IMR-90 (cell line): ENCODE results near the gene CASKIN1. TPM values are rescaled to one million over a fixed set of nuclear protein-coding genes. Genes with fewer than 3 reads are reported as not detected.
"Not testable (repeated sequence)": the region's sequence is repeated elsewhere in the genome, so short reads cannot be mapped to it uniquely, and the experiment has no call there.

Experiments used
- ATAC-seq: fragments of 200-7000 bp; cut with Tn5 transposase; 2 replicates; pipeline ENCODE4 v1.9.1; 2020; ENCODE audit warnings: low read depth, mild to moderate bottlenecking, moderate library complexity
- BruUV-seq: library from RNA; stranded (reverse); fragments of 400-500 nt; replicated peaks from 2 replicates; lab custom pipeline; 2021; lab: Mats Ljungman, UMichigan
- CTCF ChIA-PET: fragments of 300-600 bp; formaldehyde crosslinking; extraction: SDS; loops from one replicate; lab custom pipeline; 2021; ENCODE audit warnings: antibody characterized with exemption; lab: Yijun Ruan, JAX
- POLR2A ChIA-PET: fragments of 300-600 bp; sonication (Branson Sonifier 250); formaldehyde crosslinking; loops from one replicate; lab custom pipeline; 2022; ENCODE audit warnings: antibody characterized with exemption; ENCODE audit not compliant: unreplicated experiment; lab: Charles Lee
- DNase-seq: peaks from one replicate; pipeline ENCODE4 v3.0.0; 2013
- H2AFZ ChIP-seq: replicated peaks from 2 replicates; pipeline ENCODE3; 2013; ENCODE audit warnings: low read length, mild to moderate bottlenecking; ENCODE audit not compliant: poor library complexity
- H2AK5ac ChIP-seq: 2 replicates; pipeline ENCODE4 v1.6.1; 2013; ENCODE audit warnings: low read depth, low read length, inconsistent platforms
- H2AK9ac ChIP-seq: replicated peaks from 2 replicates; pipeline ENCODE3; 2013; ENCODE audit warnings: mild to moderate bottlenecking, low read depth, low read length, moderate library complexity; ENCODE audit not compliant: poor library complexity
- H2BK120ac ChIP-seq: 2 replicates; pipeline ENCODE4 v1.6.1; 2013; ENCODE audit warnings: low read depth, low read length, inconsistent platforms
- H2BK15ac ChIP-seq: 3 replicates; pipeline ENCODE4 v1.6.1; 2013; ENCODE audit warnings: low read depth, low read length, inconsistent platforms
- H2BK20ac ChIP-seq: 2 replicates; pipeline ENCODE4 v1.6.1; 2013; ENCODE audit warnings: low read depth, mild to moderate bottlenecking, inconsistent platforms, low read length, moderate library complexity
- H2BK5ac ChIP-seq: 2 replicates; pipeline ENCODE4 v1.6.1; 2013; ENCODE audit warnings: mild to moderate bottlenecking, low read depth, low read length, inconsistent platforms; ENCODE audit not compliant: poor library complexity, severe bottlenecking
- H3K14ac ChIP-seq: replicated peaks from 2 replicates; pipeline ENCODE4 v1.6.1; 2013; ENCODE audit warnings: low read depth, low read length, inconsistent platforms
- H3K18ac ChIP-seq: 2 replicates; pipeline ENCODE4 v1.6.1; 2013; ENCODE audit warnings: low read depth, low read length, control low read depth
- H3K23ac ChIP-seq: 2 replicates; pipeline ENCODE4 v1.6.1; 2013; ENCODE audit warnings: low read depth, low read length, inconsistent platforms
- H3K27ac ChIP-seq: 2 replicates; pipeline ENCODE4 v1.5.1; 2013; ENCODE audit warnings: mild to moderate bottlenecking, control low read depth, low read length; ENCODE audit not compliant: insufficient read depth
- H3K27me3 ChIP-seq: 2 replicates; pipeline ENCODE4 v1.6.1; 2013; ENCODE audit warnings: low read length; ENCODE audit not compliant: control insufficient read depth, insufficient read depth
- H3K36me3 ChIP-seq: 2 replicates; pipeline ENCODE4 v1.6.1; 2013; ENCODE audit warnings: low read length, mixed read lengths; ENCODE audit not compliant: control insufficient read depth, insufficient read depth
- H3K4ac ChIP-seq: 2 replicates; pipeline ENCODE4 v1.6.1; 2013; ENCODE audit warnings: low read depth, low read length, inconsistent platforms
- H3K4me1 ChIP-seq: 2 replicates; pipeline ENCODE4 v1.6.1; 2013; ENCODE audit warnings: low read length, mixed read lengths; ENCODE audit not compliant: control insufficient read depth, insufficient read depth
- H3K4me2 ChIP-seq: 2 replicates; pipeline ENCODE4 v1.6.1; 2013; ENCODE audit warnings: low read depth, mild to moderate bottlenecking, control low read depth, low read length, moderate library complexity
- H3K4me3 ChIP-seq: 2 replicates; pipeline ENCODE4 v1.5.1; 2013; ENCODE audit warnings: low read depth, mild to moderate bottlenecking, control low read depth, low read length, moderate library complexity; ENCODE audit not compliant: insufficient read depth
- H3K56ac ChIP-seq: 2 replicates; pipeline ENCODE4 v1.6.1; 2013; ENCODE audit warnings: low read length, inconsistent platforms; ENCODE audit not compliant: insufficient read depth; ENCODE audit errors: extremely low read depth
- H3K79me1 ChIP-seq, 2 experiments: 2 replicates each; pipeline ENCODE4 v1.6.1; 2013; ENCODE audit warnings: low read length in 2 of 2, inconsistent platforms in 1 of 2, low read depth in 1 of 2
- H3K9ac ChIP-seq: 2 replicates; pipeline ENCODE4 v1.6.1; 2013; ENCODE audit warnings: low read depth, low read length, control low read depth
- H3K9me1 ChIP-seq: 2 replicates; pipeline ENCODE4 v1.6.1; 2013; ENCODE audit warnings: low read length, inconsistent platforms; ENCODE audit not compliant: insufficient read depth
- H3K9me3 ChIP-seq: 2 replicates; pipeline ENCODE4 v1.6.1; 2013; ENCODE audit warnings: low read length; ENCODE audit not compliant: control insufficient read depth, insufficient read depth
- H4K20me1 ChIP-seq: 2 replicates; pipeline ENCODE4 v1.6.1; 2013; ENCODE audit warnings: low read length, inconsistent platforms; ENCODE audit not compliant: insufficient read depth
- H4K5ac ChIP-seq: 2 replicates; pipeline ENCODE4 v1.6.1; 2013; ENCODE audit warnings: mild to moderate bottlenecking, low read depth, low read length, control low read depth
- H4K8ac ChIP-seq, 2 experiments: 2 replicates each; pipeline ENCODE4 v1.6.1; 2013; ENCODE audit warnings: low read depth in 2 of 2, low read length in 2 of 2, control low read depth in 1 of 2, inconsistent platforms in 1 of 2
- H4K91ac ChIP-seq: 2 replicates; pipeline ENCODE4 v1.6.1; 2013; ENCODE audit warnings: low read depth, low read length, inconsistent platforms; ENCODE audit not compliant: insufficient read depth
- WGBS, 2 experiments: methylation state at CpG; one replicate each; pipeline versions ENCODE4 v1.1.5 to v1.1.7; 2013; ENCODE audit warnings: missing lambda C conversion rate in 2 of 2; ENCODE audit not compliant: insufficient read length in 1 of 2; ENCODE audit errors: extremely low coverage in 2 of 2; 5-methylcytosine and 5-hydroxymethylcytosine counted together
- dilution Hi-C: fragments of 300-500 bp; cut with HindIII; formaldehyde crosslinking; loops from one replicate; pipeline ENCODE4 v1.14.3; 2018; ENCODE audit warnings: low sequenced_read_pairs; ENCODE audit not compliant: unreplicated experiment
- in situ Hi-C: fragments of 300-500 bp; cut with MboI; formaldehyde crosslinking; loops from 3 replicates; pipeline ENCODE4 v1.14.3; 2019; ENCODE audit warnings: low sequenced_read_pairs, inconsistent platforms, mixed read lengths
- intact Hi-C: fragments of 100-400 bp; cut with micrococcal nuclease; formaldehyde crosslinking; loops from 2 replicates; pipeline ENCODE4 v1.10.0; 2022
- polyA plus RNA-seq, 3 experiments: library from polyadenylated mRNA; depleted of rRNA; stranded (reverse); fragments of >200 nt; gene quantifications; 2 replicates each; pipeline ENCODE4 v1.2.3, GENCODE V29; 2012; ENCODE audit warnings: low replicate concordance in 1 of 3
- total RNA-seq: library from RNA; depleted of rRNA; stranded (reverse); fragments of >200 nt; gene quantifications from 2 replicates; pipeline ENCODE4 v1.2.3, GENCODE V29; 2012

CASKIN1 gene
- total and polyA plus RNA-seq, 2 of the 4 experiments (the other 2 are of a cell fraction) = 0.05 TPM; not detected in 1

DNA sequence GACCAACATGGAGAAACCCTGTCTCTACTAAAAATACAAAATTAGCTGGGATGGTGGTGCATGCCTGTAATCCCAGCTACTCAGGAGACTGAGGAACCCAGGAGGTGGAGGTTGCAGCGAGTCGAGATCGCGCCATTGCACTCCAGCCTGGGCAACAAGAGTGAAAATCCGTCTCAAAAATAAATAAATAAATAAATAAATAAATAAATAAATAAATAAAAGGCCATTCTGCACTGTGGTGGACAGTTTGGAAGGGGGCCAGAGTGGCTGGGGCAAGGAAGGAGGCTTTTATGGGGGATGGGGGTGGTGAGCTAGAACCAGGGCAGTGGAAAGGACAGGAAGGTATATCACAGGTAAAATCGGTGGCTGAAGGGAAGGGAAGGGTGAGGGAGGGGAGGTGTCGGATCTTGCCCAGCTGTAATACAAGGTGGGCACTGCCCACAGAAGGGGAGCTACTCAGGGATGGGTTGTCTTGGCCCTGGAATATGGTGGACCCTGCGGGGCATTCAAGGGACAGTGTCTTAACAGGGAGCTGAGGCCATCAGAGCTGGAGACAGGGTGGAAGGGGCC lies 6.8 kb upstream of the CASKIN1 start:
- WGBS, 2 experiments = 100% methylated on average over 2 of the region's 8 CpGs; no CpG with 5 or more reads in 1 of the 2 experiments
- H3K9me1 ChIP-seq, H3K27ac ChIP-seq, H4K5ac ChIP-seq, ATAC-seq, H3K9me3 ChIP-seq, H2AK9ac ChIP-seq, DNase-seq, H4K8ac ChIP-seq, H4K20me1 ChIP-seq, H3K9ac ChIP-seq, H2AK5ac ChIP-seq, H3K4me2 ChIP-seq, H4K91ac ChIP-seq, H2BK5ac ChIP-seq, dilution Hi-C loops, H3K4me3 ChIP-seq, H2BK20ac ChIP-seq, H3K4ac ChIP-seq, H3K14ac ChIP-seq, H2AFZ ChIP-seq, POLR2A ChIA-PET, intact Hi-C loops, H2BK120ac ChIP-seq, H2BK15ac ChIP-seq, in situ Hi-C loops, H3K23ac ChIP-seq, H3K56ac ChIP-seq, BruUV-seq, H3K18ac ChIP-seq, H3K4me1 ChIP-seq, CTCF ChIA-PET: not testable (repeated sequence)
- H3K27me3 ChIP-seq = peaks cover 24% of the 10 kb centered on the region
- H3K36me3 ChIP-seq = peaks cover 15% of the 10 kb centered on the region; the same call in 1 of the 2 replicates
- peaks cover 13 to 24% of the 10 kb centered on the region in 2 experiments for H3K79me1 ChIP-seq
